ENCODE measurements around the gene EGFR. TPM values are rescaled to one million over a fixed set of nuclear protein-coding genes. Genes with fewer than 3 reads are reported as not detected.

The EGFR gene
- total RNA-seq, 4 donors from 2014 or later: 36.4 to 73.6 (median 38.7) TPM

DNA sequence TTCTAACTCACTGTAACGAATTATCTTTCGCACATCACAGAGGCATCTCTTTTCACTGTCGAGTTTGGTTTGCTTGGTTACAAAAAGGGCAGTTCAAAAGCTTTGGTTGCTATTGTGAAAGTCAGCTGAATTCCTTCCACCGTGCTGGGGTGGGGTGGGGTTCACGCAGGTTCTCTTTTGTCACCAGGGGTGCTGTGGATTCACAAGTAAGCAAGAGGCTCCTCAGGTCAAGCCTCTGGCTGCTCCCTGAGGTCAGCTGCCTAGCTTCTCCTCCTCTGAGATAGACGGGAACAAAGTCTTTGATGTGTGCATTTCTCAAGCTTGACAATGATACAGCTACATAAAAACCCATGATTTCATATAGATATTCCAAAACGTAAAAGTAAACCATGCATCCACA, 47.7 kb downstream of the EGFR start:
- H3K36me3 ChIP-seq: no peaks in the 10 kb centered on the region
- no peaks in the 10 kb centered on the region for H3K9me3 ChIP-seq
- H3K27me3 ChIP-seq: no peaks in the 10 kb centered on the region
- TF ChIP-seq, protein P1, sequence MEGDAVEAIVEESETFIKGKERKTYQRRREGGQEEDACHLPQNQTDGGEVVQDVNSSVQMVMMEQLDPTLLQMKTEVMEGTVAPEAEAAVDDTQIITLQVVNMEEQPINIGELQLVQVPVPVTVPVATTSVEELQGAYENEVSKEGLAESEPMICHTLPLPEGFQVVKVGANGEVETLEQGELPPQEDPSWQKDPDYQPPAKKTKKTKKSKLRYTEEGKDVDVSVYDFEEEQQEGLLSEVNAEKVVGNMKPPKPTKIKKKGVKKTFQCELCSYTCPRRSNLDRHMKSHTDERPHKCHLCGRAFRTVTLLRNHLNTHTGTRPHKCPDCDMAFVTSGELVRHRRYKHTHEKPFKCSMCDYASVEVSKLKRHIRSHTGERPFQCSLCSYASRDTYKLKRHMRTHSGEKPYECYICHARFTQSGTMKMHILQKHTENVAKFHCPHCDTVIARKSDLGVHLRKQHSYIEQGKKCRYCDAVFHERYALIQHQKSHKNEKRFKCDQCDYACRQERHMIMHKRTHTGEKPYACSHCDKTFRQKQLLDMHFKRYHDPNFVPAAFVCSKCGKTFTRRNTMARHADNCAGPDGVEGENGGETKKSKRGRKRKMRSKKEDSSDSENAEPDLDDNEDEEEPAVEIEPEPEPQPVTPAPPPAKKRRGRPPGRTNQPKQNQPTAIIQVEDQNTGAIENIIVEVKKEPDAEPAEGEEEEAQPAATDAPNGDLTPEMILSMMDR (IDR thresholded peaks at IDR 0.05): no peak
- TF ChIP-seq POLR2A (IDR thresholded peaks at IDR 0.05): no peak
- peak overlapping the region; percentile 81 to 86 for H3K27ac ChIP-seq
- no peak overlapping the region for H3K4me3 ChIP-seq
- DNase-seq: no peak
- intact Hi-C loops (cut with DNase I; ENCODE audit: low total_unique reads): no loop called here
- peaks cover 0 to 18% of the 10 kb centered on the region in 2 donors for H3K4me1 ChIP-seq

DNA sequence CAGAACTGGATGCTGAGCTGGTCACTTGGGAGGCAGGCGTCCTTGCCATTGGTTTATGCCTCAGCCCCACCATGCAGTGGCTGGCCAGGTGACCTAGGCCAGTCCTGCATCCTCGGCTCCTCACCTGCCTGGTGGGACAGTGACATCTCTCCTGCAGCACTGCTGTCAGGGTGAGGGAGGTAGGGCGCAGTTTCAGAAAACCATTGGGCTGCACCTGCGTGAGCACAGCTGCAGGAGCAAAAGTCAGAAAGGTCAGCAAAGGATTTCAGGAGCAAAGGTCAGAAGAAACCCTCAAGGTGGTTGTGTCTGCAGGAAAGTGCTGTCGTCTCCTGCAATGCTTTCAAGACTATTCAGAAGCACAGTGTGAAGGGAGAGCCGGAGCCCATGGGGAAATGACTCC, 48.1 kb downstream of the EGFR start:
- Histone ChIP-seq H3K27me3 (no peaks in the 10 kb centered on the region), H3K4me1 (peaks cover 3 to 18% of the 10 kb centered on the region in 2 donors), H3K9me3 (no peaks in the 10 kb centered on the region), H3K4me3 (no peak overlapping the region), H3K27ac (peak overlapping the region; percentile 81 to 86), H3K36me3 (no peaks in the 10 kb centered on the region)
- DNase-seq: no peak
- TF ChIP-seq POLR2A (IDR thresholded peaks at IDR 0.05): no peak
- TF ChIP-seq, protein P1 (IDR thresholded peaks at IDR 0.05): no peak
- intact Hi-C loops (cut with DNase I; ENCODE audit: low total_unique reads): no loop called here

DNA sequence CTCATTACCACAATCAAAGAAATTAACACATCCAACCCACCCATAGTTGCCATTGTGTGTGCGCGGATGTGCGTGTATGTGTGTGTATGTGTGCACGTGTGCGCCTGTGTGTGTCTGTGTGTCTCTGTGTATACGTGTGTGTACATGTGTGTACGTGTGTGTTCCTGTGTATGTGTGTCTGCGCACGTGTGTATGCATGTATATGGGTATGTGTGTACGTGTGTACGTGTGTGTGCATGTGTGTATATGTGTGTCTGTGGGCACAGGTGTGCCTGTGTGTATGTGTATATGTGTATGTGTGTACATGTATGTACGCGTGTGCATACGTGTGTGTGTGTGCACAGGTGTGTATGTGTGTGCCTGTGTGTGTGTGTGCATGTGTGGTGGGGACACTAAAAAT, 48.9 kb downstream of the EGFR start:
- Histone ChIP-seq H3K27ac (no peak overlapping the region), H3K4me3 (no peak overlapping the region), H3K9me3 (no peaks in the 10 kb centered on the region), H3K4me1 (peaks cover 6 to 18% of the 10 kb centered on the region in 2 donors), H3K27me3 (no peaks in the 10 kb centered on the region), H3K36me3 (no peaks in the 10 kb centered on the region)
- DNase-seq: no peak
- TF ChIP-seq POLR2A (IDR thresholded peaks at IDR 0.05): no peak
- TF ChIP-seq, protein P1 (IDR thresholded peaks at IDR 0.05): no peak
- intact Hi-C loops (cut with DNase I; ENCODE audit: low total_unique reads): no loop called here

DNA sequence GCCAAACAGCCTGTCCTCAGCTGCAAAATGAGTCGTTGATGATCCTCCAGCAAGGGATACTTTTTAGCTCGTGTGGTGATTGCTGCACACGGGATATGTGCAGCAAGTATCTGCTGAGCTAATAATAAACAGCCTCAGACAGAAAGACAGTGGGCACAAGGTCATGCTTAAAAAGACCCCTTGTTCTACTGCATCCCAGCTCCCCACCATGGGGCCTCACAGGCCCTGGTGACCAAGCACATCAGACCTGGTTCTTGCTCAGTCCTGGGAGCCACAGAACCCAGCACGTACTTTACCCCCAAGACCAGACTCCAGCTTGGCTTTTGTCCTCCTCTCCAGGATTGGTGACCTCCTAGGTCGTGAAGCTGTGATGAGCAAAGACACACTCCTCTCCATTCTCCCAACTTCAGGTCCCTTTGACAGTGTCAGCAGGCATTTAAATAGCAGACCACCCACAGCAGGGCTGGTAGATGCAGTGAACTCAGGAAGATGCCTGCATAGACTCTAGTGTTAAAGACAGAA, 50.5 kb downstream of the EGFR start:
- H3K4me3 ChIP-seq: no peak overlapping the region
- TF ChIP-seq, protein P1 (IDR thresholded peaks at IDR 0.05): no peak
- no peak for TF ChIP-seq POLR2A (IDR thresholded peaks at IDR 0.05)
- H3K4me1 ChIP-seq: peaks cover 9 to 15% of the 10 kb centered on the region in 2 donors
- no peaks in the 10 kb centered on the region for H3K27me3 ChIP-seq
- H3K36me3 ChIP-seq: no peaks in the 10 kb centered on the region
- DNase-seq: no peak
- H3K9me3 ChIP-seq: no peaks in the 10 kb centered on the region
- intact Hi-C loops (cut with DNase I; ENCODE audit: low total_unique reads): no loop called here
- H3K27ac ChIP-seq: no peak overlapping the region

DNA sequence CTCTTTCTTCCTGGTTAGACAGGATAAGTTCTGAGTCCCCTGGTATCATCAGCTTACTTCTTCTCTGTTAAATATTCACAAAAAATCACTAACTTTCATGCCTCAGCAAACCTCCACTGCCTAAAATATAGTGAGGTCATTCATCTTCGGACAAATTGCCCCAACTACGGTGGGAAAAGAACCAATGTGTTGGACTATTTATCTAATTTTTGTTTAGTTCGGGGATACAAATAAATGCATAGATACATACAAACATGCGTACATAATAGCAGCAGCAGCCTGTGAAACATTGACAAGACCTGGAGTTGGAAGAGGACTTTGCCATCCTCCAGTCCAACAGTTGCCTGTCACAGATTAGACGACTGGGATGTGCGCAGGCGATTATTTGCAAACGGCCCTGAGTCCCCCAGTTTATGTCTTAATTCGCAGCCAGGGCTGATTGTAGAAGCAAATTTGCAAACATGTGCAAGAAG, 51.5 kb downstream of the EGFR start:
- H3K9me3 ChIP-seq: no peaks in the 10 kb centered on the region
- H3K4me1 ChIP-seq: peaks cover 9 to 11% of the 10 kb centered on the region in 2 donors
- H3K27me3 ChIP-seq: no peaks in the 10 kb centered on the region
- H3K4me3 ChIP-seq: no peak overlapping the region
- no peaks in the 10 kb centered on the region for H3K36me3 ChIP-seq
- intact Hi-C loops (cut with DNase I; ENCODE audit: low total_unique reads): no loop called here
- no peak for DNase-seq
- TF ChIP-seq, protein P1 (IDR thresholded peaks at IDR 0.05): no peak
- TF ChIP-seq POLR2A (IDR thresholded peaks at IDR 0.05): no peak
- H3K27ac ChIP-seq: peak overlapping the region; percentile 47 to 77

All from uterus (tissue), 4 donors.